Ectodermal cell (in vitro differentiated cells): ENCODE data around the gene ARFGAP1.

Experiments used
- H3K27ac ChIP-seq: 2 replicates; pipeline ENCODE4 v1.7.0; 2013; ENCODE audit warnings: mild to moderate bottlenecking, low read depth, low read length; ENCODE audit not compliant: insufficient read depth, poor library complexity, severe bottlenecking
- H3K27me3 ChIP-seq: 2 replicates; pipeline ENCODE4 v1.7.0; 2013; ENCODE audit warnings: mild to moderate bottlenecking, low read length; ENCODE audit not compliant: insufficient read depth, control insufficient read depth, poor library complexity, severe bottlenecking
- H3K36me3 ChIP-seq: one replicate; pipeline ENCODE4 v1.7.0; 2013; ENCODE audit warnings: low read length; ENCODE audit not compliant: control insufficient read depth, insufficient read depth
- H3K4me1 ChIP-seq: one replicate; pipeline ENCODE4 v1.7.0; 2013; ENCODE audit warnings: low read length; ENCODE audit not compliant: control insufficient read depth, insufficient read depth
- H3K4me3 ChIP-seq: 2 replicates; pipeline ENCODE4 v1.7.0; 2013; ENCODE audit warnings: low read depth, low read length, control low read depth; ENCODE audit not compliant: insufficient read depth
- H3K9me3 ChIP-seq: 2 replicates; pipeline ENCODE4 v1.7.0; 2013; ENCODE audit warnings: mild to moderate bottlenecking, low read length, moderate library complexity; ENCODE audit not compliant: control insufficient read depth
- WGBS, 2 experiments: methylation state at CpG; one replicate each; pipeline ENCODE4 v1.1.7; 2013; ENCODE audit warnings: missing lambda C conversion rate in 2 of 2; 5-methylcytosine and 5-hydroxymethylcytosine counted together

ARFGAP1 gene

GRCh38 chr20:63278661-63279060, 6.0 kb downstream of the ARFGAP1 start:
- Histone ChIP-seq H3K9me3 (no peaks in the 10 kb centered on the region), H3K27ac (no peak overlapping the region), H3K36me3 (peaks cover 21% of the 10 kb centered on the region), H3K27me3 (no peaks in the 10 kb centered on the region), H3K4me3 (no peak overlapping the region), H3K4me1 (peaks cover 4% of the 10 kb centered on the region)
- WGBS, 2 experiments = 92 to 93% methylated on average over 17 of the region's 17 CpGs

- Histone ChIP-seq H3K36me3 (peaks cover 22% of the 10 kb centered on the region), H3K9me3 (no peaks in the 10 kb centered on the region), H3K4me1 (no peaks in the 10 kb centered on the region), H3K27ac (no peak overlapping the region), H3K27me3 (no peaks in the 10 kb centered on the region), H3K4me3 (no peak overlapping the region)
- 91 to 92% methylated on average over 15 of the region's 15 CpGs for WGBS, 2 experiments
Measured at GRCh38 chr20:63279931-63280330, 7.3 kb downstream of the ARFGAP1 start.

- no peak overlapping the region for H3K27ac ChIP-seq
- H3K36me3 ChIP-seq = peaks cover 22% of the 10 kb centered on the region
- 87% methylated on average over 6 of the region's 6 CpGs for WGBS, 2 experiments
- H3K4me1 ChIP-seq = no peaks in the 10 kb centered on the region
- H3K4me3 ChIP-seq = no peak overlapping the region
- no peaks in the 10 kb centered on the region for H3K27me3 ChIP-seq
- H3K9me3 ChIP-seq = no peaks in the 10 kb centered on the region
Measured at GRCh38 chr20:63280371-63280770, 7.8 kb downstream of the ARFGAP1 start.

- 82 to 83% methylated on average over 19 of the region's 19 CpGs for WGBS, 2 experiments
- H3K27ac ChIP-seq = no peak overlapping the region
- H3K36me3 ChIP-seq = peaks cover 22% of the 10 kb centered on the region
- no peaks in the 10 kb centered on the region for H3K4me1 ChIP-seq
- no peaks in the 10 kb centered on the region for H3K9me3 ChIP-seq
- no peak overlapping the region for H3K4me3 ChIP-seq
- H3K27me3 ChIP-seq = no peaks in the 10 kb centered on the region
Measured at GRCh38 chr20:63280929-63281545, 8.4 kb downstream of the ARFGAP1 start.

GRCh38 chr20:63281742-63282665, 9.4 kb downstream of the ARFGAP1 start:
- H3K9me3 ChIP-seq = no peaks in the 10 kb centered on the region
- H3K27me3 ChIP-seq = no peaks in the 10 kb centered on the region
- WGBS, 2 experiments = 94 to 95% methylated on average over 38 of the region's 38 CpGs
- no peak overlapping the region for H3K27ac ChIP-seq
- peaks cover 22% of the 10 kb centered on the region for H3K36me3 ChIP-seq
- H3K4me1 ChIP-seq = no peaks in the 10 kb centered on the region
- no peak overlapping the region for H3K4me3 ChIP-seq

- peaks cover 14% of the 10 kb centered on the region for H3K36me3 ChIP-seq
- H3K9me3 ChIP-seq = no peaks in the 10 kb centered on the region
- H3K27me3 ChIP-seq = no peaks in the 10 kb centered on the region
- 96 to 97% methylated on average over 17 of the region's 17 CpGs for WGBS, 2 experiments
- H3K4me1 ChIP-seq = no peaks in the 10 kb centered on the region
- no peak overlapping the region for H3K4me3 ChIP-seq
- no peak overlapping the region for H3K27ac ChIP-seq
Measured at GRCh38 chr20:63282946-63283345, 10.3 kb downstream of the ARFGAP1 start.

GRCh38 chr20:63283397-63284082, 10.9 kb downstream of the ARFGAP1 start:
- Histone ChIP-seq H3K27me3 (no peaks in the 10 kb centered on the region), H3K4me1 (no peaks in the 10 kb centered on the region), H3K36me3 (peaks cover 15% of the 10 kb centered on the region), H3K27ac (no peak overlapping the region), H3K9me3 (no peaks in the 10 kb centered on the region), H3K4me3 (no peak overlapping the region)
- 91 to 93% methylated on average over 33 of the region's 33 CpGs for WGBS, 2 experiments

GRCh38 chr20:63284083-63284440, 11.4 kb downstream of the ARFGAP1 start:
- Histone ChIP-seq H3K36me3 (peaks cover 15% of the 10 kb centered on the region), H3K4me3 (no peak overlapping the region), H3K27ac (no peak overlapping the region), H3K4me1 (no peaks in the 10 kb centered on the region), H3K27me3 (no peaks in the 10 kb centered on the region), H3K9me3 (no peaks in the 10 kb centered on the region)
- WGBS, 2 experiments = 87 to 89% methylated on average over 14 of the region's 14 CpGs

GRCh38 chr20:63284544-63284949, 11.9 kb downstream of the ARFGAP1 start:
- H3K27ac ChIP-seq = no peak overlapping the region
- no peak overlapping the region for H3K4me3 ChIP-seq
- WGBS, 2 experiments = 94% methylated on average over 25 of the region's 25 CpGs
- no peaks in the 10 kb centered on the region for H3K27me3 ChIP-seq
- H3K36me3 ChIP-seq = peaks cover 15% of the 10 kb centered on the region
- no peaks in the 10 kb centered on the region for H3K9me3 ChIP-seq
- H3K4me1 ChIP-seq = no peaks in the 10 kb centered on the region

- Histone ChIP-seq H3K9me3 (no peaks in the 10 kb centered on the region), H3K27me3 (no peaks in the 10 kb centered on the region), H3K36me3 (peaks cover 15% of the 10 kb centered on the region), H3K27ac (no peak overlapping the region), H3K4me1 (no peaks in the 10 kb centered on the region), H3K4me3 (no peak overlapping the region)
- WGBS, 2 experiments = 91 to 92% methylated on average over 13 of the region's 13 CpGs
Measured at GRCh38 chr20:63284981-63285524, 12.4 kb downstream of the ARFGAP1 start.
